Mammary epithelial cell (primary cell): ENCODE measurements around the gene KIRREL2.

Source experiments
- CTCF ChIP-seq, 2 donors: IDR thresholded peaks in 1 of 2; conservative IDR thresholded peaks in 1 of 2; 2 replicates each; pipeline ENCODE4 v1.5.1; 2011 to 2012; ENCODE audit warnings: inconsistent platforms in 2 of 2, low read length in 2 of 2, mild to moderate bottlenecking in 2 of 2, control low read depth in 1 of 2, low read depth in 1 of 2; ENCODE audit not compliant: insufficient read depth in 1 of 2; ENCODE audit errors: extremely low read depth in 1 of 2
- EZH2 ChIP-seq: IDR thresholded peaks from 2 replicates; pipeline ENCODE4 v1.6.1; 2012; ENCODE audit warnings: low read length, inconsistent platforms, borderline replicate concordance

GRCh38 chr19:35911173-35911572, 54.5 kb downstream of the KIRREL2 start:
- TF ChIP-seq CTCF (conservative IDR thresholded peaks at IDR 0.05 in 1 of 2, IDR thresholded peaks at IDR 0.05 in 1 of 2; ENCODE audit: extremely low read depth in 1 of 2, insufficient read depth in 1 of 2, low read depth in 1 of 2, low read length in 2 of 2), result no peak
- TF ChIP-seq EZH2, result no peak
